GM21825 (cell line): Measurements from ENCODE around the gene DYSF.

Source experiments
- ATAC-seq: cut with Tn5 transposase; IDR thresholded peaks from one replicate; pipeline ENCODE4 v1.9.1; 2021; ENCODE audit warnings: mild to moderate bottlenecking, moderate library complexity; ENCODE audit not compliant: unreplicated experiment

DYSF gene

DNA sequence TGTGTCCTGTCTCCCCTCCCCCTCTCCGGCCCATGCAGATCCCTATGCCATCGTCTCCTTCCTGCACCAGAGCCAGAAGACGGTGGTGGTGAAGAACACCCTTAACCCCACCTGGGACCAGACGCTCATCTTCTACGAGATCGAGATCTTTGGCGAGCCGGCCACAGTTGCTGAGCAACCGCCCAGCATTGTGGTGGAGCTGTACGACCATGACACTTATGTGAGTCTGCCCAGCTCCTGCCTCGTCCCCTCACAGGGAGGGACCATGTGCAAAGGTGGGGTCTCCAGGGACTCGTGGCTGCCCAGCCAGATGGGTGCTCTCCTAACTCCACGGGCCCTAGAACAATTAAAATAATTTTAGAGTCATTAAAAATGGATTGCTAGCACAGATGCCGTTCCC is 145.2 kb downstream of the DYSF start:
- ATAC-seq, result no peak

DNA sequence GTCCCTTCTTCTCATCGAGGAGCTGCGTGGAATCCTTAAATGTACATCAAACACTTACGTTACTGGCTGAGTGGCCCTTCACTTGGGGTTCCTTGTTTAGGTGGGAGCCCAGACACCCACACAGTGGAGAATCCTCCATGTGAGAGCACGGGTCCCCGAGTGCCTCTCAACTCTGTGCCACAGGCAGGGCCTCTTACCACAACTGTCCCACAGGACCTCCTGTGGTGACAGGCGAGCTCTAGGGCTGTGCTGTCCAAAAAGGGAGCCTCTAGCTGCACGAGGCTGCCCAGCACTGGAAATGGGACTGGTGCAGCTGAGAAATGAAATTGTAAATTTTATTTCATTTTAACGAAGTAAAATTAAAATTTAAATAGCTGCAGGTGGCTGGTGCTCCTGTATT is 145.7 kb downstream of the DYSF start:
- no peak for ATAC-seq

DNA sequence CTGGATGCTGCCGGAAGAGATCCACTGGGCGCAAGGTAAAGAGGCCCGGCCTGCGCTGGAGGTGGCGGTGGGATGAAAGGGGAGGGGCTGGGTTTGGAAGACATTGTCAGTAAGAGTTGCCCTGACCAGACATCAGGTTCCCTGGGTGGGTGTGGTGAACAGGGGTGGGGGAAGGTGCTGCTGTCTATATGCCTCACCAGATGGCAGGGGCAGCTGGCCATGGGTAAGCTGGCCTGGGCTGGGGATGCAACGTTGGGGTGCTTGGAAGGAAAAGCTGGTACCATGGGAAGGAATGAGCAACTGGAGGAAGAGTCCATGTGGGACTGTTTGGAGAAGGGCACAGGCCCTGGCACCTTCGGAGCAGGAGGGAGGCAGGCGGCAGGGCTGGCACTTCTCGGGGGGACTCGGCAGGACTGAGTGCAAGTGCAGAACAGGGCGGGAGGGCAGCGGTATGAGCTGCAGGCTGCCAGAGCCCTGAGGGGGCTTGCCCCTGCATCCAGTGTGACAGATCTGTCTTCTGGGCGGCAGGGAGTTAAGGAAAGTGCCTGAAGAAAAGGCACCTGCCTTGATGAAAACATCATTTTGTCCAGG is 146.4 kb downstream of the DYSF start:
- no peak for ATAC-seq

DNA sequence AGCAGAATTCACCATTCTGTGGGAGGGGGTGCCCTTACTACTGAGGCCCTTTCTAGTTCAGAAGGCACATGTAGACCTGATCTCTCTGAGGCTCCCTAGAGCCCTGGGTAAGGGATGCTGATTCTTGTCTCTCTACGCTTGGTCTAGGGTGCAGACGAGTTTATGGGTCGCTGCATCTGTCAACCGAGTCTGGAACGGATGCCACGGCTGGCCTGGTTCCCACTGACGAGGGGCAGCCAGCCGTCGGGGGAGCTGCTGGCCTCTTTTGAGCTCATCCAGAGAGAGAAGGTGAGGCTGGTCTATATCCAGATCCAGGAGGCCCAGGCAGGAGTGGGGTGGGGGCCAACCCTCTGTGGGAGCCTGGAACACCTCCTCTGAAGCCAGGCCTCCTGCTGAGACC is 147.2 kb downstream of the DYSF start:
- ATAC-seq, result no peak

DNA sequence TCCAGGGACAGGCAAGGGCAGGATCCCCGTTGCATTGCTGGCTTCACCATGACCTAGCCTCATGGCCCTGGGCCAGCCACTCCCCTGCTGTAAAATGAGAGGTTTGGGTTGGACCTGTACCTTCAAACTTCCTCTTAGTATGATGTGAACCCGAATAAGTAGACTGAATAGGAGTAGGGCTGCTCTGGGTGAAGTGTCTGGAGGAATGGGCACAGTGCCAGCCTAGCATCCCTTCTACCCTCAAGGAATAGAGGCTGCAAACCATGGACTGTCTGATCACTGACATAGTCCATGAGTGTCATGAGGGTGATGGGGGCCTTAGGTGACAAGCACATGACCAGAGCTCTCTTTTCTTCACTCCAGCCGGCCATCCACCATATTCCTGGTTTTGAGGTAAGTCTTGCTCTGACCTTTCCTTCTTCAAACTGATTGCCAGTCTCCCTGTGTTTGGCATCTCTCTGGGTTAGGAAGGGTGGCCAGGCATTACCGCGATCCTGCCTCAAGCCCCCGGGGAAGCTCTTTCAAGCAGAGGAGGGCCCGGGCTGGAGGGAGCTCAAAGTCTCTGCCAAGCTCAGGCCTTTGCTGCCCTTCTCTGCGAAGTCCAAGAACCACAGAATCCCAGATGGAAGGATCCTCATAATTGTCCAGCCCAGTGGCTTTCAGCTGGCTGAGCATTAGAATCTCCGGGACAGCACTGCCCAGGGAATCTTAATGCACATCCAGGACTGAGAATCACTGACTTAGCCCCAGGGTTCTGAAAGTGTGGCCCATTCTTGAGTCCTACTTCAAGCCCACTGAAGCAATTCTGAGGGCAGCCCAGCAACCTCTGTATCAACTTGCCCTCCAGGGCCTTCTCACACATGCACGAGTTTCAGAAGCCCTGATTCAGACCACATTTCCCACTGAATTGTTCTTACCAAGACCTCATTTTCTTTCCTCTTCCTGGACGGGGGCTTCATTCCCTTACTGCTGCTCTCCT is 148.1 kb downstream of the DYSF start:
- ATAC-seq, result no peak

DNA sequence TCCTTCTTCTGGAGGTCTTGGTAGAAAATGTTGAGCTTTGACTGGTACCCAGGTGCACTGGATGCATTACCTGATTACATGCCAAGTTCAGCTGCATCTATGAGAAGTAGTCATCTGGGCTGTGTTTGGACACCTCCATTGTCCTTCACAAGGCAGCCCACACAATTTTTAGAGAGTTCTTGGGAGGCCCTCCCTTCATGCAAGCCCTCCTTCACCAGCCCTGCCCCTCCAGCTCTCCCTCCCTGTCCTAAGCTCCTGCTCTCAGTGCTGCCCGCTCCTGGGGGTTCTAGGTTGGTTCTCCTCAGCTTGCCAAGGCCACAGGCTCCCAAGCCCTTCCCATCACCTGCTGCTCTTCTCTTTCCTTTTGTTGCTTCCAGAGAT is 148.7 kb downstream of the DYSF start:
- no peak for ATAC-seq

DNA sequence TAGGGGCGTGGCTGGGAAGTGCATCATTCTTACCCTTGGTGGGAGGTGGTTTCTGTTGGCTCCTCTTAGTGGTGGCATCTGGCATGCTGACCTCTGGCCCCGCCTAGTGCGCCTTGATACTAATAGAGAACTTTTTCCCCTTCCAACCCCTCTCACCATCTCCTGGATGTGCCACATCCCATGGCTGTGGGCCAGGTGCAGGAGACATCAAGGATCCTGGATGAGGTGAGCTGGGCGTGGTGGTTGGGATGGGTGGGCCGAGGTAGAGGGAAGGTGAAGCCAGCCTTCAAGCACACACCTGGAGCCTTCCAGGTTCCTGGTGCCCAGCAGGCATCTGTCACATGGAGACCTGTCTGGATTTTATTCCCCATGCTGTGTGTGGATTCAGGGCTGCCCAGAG is 149.2 kb downstream of the DYSF start:
- no peak for ATAC-seq

DNA sequence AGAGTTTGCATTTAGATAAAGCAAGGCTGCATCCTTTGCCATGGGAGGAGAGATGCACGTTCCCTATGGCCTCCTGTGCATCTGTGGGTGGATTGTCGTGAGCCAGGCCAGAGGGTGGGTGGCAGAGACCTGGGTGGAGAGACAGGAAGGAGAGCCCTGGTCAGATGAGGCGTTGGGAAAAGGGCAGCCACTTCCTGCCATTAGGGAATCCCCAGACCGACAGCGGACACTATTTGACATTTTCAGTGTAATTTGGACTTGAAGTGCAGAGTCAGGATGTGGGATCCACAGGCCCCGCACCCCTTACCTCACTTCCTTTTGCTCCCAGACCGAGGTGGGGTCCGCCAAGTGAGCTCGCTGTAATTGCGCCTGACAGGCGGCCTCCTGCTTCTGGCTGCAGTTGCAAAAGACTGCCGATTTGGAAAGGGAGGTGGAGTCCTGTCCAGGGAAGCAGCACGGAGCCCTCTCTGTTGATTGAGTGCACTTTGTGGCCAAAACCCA is 150.0 kb downstream of the DYSF start:
- no peak for ATAC-seq

DNA sequence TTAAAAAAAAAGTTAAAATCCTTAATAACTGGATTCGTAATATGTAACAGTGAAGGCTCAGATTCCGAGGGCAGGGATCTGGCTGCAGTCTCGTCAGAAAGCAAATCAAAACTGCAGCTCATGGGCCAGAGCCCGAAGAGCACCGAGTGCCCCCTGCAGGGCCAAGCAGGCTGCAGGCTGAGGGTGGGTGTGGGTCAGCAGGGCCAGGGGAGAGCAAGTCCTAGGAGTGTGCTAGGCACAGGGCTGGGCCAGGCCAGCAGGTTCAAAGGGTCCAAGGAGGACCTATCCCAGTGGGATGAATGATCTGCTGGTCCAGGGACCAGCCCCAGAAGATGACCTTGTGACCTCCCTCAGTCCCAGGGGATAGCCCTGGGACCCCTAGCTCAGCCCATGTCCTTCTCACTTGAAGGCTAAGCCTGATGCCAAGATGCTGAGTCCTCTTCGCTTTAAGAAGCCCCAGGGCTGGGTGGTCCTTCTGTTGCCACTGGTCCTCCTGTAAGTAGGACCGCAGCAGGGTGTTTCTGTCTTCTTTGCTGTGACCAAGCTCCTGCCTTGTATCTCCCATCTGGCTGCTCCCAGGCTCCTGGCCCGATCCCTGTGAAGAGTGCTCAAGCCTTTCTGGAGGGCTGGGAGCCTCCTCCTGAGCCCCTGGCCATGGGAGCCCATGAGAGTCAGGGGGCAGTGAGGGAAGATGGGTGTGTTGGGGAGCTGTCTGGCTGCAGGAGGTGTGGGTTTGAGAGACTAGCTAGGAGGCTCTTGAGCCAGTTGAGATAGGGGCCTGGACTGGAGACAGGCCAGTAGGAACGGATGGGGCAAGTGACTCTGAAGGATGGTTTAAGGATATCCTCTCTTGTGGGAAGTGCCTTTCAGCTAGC is 150.7 kb downstream of the DYSF start:
- no peak for ATAC-seq

DNA sequence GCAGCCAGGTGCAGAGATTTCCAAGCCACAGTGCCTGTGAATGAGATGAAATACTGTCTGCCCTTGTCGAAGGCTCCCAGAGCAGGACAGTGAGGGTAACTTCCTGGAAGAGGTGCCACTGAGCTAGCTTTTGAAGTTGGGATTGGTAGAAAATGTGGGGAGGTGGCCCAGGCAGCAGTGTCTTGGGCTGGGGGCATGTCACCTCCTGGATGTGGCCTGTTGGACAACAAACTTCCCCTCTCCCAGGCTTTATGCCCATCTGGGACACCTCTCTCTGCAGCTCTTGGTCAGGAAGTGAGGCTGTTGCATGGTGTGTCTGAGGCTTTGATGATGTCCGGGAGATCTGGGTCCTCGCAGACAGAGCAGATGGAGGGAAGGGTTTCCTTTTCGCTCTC is 151.4 kb downstream of the DYSF start:
- ATAC-seq, result no peak

DNA sequence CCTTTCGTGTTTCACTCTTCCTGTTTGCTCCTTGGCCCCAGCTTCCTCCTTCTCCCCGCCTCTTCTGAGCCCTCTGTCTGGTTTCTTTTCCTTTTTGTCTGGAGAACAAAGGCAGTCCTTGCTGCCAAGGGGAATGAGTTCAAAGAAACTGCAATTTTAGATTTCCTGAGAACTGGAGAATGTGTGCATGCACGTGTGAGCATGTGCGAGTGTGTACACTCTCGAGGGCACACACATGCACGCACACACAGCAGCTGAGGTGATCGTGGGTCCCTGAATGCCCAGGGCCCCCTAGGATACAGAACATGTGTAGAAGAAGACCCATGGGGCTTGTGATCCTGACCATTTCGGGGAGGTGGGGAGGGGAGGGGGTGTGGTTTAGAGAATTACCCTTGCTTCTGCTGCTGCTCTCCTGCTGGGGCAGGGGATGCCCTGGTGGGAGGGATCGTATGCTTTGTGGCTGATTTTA is 151.8 kb downstream of the DYSF start:
- no peak for ATAC-seq

DNA sequence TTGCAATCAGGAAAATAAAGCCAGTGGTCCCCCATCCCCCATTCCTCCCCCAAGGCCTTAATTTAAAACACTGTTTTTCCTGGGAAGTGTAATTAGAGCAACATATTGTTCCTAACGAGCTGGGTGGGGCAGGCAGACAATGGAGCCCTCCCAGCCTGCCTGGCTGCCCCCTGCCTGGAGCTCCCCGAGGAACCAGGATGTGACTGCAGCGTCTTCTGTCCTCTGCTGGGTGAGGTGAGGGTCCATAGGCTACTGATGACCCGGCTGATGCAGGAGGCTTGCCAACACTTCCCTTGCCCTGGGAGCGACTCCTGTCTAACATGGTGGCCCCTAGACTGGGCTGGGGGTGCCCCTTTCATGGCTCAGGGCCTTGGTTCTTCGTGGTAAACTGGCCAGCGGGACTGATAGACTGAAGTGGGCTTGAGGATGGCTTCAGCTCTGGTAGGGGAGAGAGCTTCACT is 152.4 kb downstream of the DYSF start:
- no peak for ATAC-seq

DNA sequence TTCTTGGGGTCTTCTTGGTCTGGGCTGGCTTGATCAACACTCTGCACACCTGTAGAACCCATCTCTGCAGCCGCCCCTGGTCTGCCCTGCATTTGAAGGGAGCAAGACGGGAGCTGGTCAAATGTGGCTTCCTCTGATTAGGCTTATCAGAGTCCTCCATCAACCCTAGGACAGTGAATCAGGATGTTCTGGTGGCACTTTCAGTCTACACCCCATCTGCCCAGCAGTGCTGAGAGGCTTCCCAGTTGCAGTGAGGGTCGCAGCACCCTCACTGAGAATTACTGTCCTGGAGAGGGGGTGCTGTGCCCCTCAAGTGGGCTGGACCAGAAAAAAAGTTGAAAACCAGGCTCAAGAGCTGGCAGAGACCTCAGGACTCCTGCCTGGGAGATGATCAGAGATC is 152.9 kb downstream of the DYSF start:
- ATAC-seq, result no peak

DNA sequence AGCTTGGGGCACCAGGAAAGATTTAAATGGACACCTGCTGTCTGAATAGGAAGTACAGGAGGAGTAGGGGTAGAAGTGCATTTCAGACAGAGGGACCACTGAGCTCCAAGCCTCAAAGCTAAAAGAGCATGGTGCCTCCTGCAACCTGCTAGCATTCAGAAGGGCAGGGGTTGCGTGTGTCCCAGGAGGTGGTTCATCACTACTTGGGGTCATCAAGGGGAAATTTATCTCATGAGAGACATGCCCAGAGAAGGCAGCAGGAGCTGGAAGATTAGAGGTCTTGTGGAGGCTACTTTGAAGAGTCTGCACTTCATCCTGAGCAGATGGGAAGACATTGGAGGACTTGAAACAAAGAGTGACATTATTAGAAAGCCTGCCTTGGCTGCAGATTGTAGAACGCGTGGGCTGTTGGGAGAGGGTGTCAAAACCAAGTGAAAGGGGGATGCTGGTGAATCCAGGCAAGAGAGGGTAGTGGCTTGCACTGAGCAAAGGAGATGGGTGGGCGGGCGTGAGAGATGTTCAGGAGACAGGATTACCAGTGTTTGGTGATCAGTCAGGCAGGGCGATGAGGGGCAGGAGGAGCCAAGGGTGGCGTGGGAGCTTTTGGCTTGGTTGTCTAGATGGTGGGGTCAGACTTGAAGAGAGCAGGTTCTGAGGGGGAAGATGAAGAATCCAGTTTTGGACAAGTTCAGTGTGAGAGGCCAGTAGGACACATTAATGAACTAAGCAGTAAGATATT is 154.0 kb downstream of the DYSF start:
- ATAC-seq, result no peak

DNA sequence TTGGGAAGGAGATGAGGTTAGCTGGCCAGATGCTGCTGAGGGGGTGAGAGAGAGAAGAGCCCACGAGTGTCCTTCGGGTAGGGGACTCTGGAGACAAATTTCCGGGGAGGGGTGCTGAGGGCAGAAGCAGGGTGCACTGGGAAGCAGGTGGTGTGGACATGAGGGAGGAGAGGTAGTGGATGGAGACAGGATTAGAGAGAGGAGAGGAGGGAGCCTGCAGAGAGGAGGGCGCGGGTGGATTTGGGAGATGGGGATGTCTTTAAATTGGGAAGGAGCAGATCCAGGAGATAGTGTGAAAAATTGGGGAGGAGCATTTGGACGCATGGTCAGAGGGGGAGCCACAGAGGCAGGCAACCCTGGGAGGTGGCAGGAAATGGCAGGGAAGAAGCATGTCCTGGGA is 154.7 kb downstream of the DYSF start:
- no peak for ATAC-seq

DNA sequence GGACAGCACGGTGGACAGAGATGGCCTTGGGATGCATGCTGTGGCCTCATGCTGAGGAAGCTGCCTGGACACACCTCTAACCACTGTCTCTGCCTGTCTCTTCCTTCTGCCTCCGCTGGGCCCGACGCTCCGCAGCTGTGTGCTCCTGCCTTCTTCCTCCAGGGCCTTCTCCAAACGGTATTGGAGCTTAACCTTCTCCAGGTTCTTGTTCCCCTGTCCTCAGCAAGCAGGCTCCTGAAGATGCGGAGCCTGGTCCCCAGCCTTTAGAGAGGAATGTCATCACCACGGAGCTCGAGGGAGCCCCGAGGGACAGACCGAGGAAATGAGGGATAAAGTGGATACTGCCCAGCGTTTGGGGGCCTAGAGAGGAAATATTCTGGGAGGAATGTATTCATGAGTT is 155.1 kb downstream of the DYSF start:
- no peak for ATAC-seq

DNA sequence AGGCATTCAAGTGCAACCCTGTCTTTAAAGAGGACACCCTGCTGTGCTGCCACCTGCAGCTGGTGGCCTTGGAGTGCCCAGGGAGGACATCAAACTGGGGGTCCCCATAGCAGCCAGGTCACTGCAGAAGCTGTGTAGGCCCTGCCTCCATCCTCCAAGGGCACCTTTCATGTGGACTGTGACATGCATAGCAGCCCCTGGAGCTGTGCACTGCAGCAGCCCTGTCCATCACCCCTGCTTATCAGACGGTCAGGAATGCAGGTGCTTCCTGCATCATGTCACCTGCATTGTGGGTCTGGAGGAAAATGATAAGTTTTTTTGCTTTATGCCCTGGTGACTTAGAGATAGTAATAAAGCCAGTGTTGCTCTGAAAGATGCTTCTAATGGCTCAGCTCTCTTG is 155.7 kb downstream of the DYSF start:
- ATAC-seq, result no peak

DNA sequence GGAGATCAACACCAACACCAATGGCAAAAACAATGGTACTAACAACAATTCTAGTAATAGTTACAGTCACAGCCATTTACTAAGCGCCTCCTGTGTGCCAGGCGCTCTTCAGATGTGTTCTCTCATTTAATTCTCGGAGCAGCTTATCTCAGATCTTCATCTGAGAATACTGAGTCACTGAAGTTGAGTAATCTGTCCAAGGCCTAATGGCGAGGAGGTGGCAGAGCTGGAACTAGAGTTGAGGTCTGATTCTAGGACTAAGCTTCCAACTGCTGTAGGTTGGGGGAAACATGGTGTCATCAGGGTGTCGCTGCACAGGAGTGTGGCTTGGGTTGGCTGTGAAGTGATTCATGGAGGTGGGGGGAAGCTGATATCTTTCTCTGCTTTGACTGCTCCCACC is 156.1 kb downstream of the DYSF start:
- ATAC-seq, result no peak

DNA sequence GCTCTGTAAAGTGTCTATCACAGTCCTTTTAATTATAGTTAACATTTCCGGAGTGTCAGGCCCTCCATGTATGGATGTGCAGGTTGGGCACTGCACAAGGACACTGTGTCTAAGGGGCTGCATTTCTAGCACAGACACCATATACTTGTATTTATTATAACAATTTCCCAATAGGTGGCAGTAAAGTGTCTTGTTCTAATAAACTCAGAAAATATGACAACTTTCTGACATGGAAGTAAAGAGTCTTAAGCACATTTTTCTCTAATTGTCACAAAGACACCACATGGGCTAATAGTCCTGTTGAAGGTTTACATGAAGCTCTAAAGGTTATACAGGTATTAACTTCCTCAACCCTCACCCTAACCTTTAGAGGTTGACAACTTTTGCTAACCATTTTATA is 156.6 kb downstream of the DYSF start:
- no peak for ATAC-seq

DNA sequence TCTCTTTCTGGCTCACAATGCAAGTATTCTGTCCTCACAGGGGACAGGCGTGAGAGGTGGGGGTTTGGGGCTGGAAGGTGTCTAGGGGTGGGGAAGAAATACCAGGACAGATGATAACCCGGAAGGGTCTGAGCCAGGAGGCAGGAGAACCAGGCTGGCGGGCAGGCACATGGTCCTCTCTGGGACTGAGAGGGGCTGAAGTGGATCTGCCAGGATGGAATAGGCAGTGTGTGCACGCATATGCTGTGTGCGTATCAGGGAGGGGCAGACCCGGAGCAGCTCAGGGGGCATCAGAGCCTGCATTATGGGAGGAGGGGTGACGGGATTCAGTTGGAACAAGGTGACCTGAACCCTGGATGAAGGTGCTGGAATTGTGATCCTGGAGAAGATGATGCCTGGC is 157.3 kb downstream of the DYSF start:
- no peak for ATAC-seq
